WTC11 (cell line): ENCODE measurements around the gene RSPH1. TPM values are rescaled to one million over a fixed set of nuclear protein-coding genes. Genes with fewer than 3 reads are reported as not detected.

Experiments
- ATAC-seq: fragments of 200-7000 bp; cut with Tn5 transposase; 2 replicates; pipeline ENCODE4 v1.10.0; 2021; ENCODE audit warnings: mild to moderate bottlenecking, moderate library complexity
- CTCF ChIA-PET: fragments of 300-600 bp; sonication (Branson Sonifier 250); formaldehyde crosslinking; loops from one replicate; lab custom pipeline; 2021; ENCODE audit warnings: antibody characterized with exemption; lab: Charles Lee
- POLR2A ChIA-PET: fragments of 350-600 bp; sonication (Branson Sonifier 250); formaldehyde crosslinking; loops from one replicate; lab custom pipeline; 2021; ENCODE audit warnings: antibody characterized with exemption; lab: Charles Lee
- DNase-seq: peaks from one replicate; pipeline ENCODE4 v3.0.0; 2021; ENCODE audit warnings: low spot score
- H3K27ac Mint-ChIP-seq: 2 replicates; pipeline ENCODE4 v1.8.0; 2021; ENCODE audit warnings: mixed read lengths
- H3K27me3 Mint-ChIP-seq: 2 replicates; pipeline ENCODE4 v1.8.0; 2021; ENCODE audit warnings: low read depth, mild to moderate bottlenecking, moderate library complexity, mixed read lengths
- H3K36me3 Mint-ChIP-seq: 2 replicates; pipeline ENCODE4 v1.8.0; 2021; ENCODE audit warnings: mixed read lengths
- H3K4me1 Mint-ChIP-seq: 2 replicates; pipeline ENCODE4 v1.8.0; 2022; ENCODE audit warnings: mixed read lengths
- H3K4me3 Mint-ChIP-seq: 2 replicates; pipeline ENCODE4 v1.8.0; 2021; ENCODE audit warnings: mild to moderate bottlenecking, moderate library complexity, mixed read lengths
- H3K9me3 Mint-ChIP-seq: 2 replicates; pipeline ENCODE4 v1.8.0; 2021; ENCODE audit warnings: mixed read lengths
- CREB1 ChIP-seq: sonication (generic); formaldehyde crosslinking; IDR thresholded peaks from 2 replicates; pipeline ENCODE4 v1.8.0; 2023; ENCODE audit warnings: mild to moderate bottlenecking, missing genetic modification reagents
- CREM ChIP-seq: sonication (generic); formaldehyde crosslinking; IDR thresholded peaks from 2 replicates; pipeline ENCODE4 v1.8.1; 2022; ENCODE audit warnings: mild to moderate bottlenecking, missing genetic modification reagents, moderate library complexity
- EMX1 ChIP-seq: fragments of 250-450 bp; sonication (Bioruptor Pico); IDR thresholded peaks from 2 replicates; pipeline ENCODE4 v1.8.0; 2021; ENCODE audit warnings: mild to moderate bottlenecking
- ESRRA ChIP-seq: sonication (generic); formaldehyde crosslinking; IDR thresholded peaks from 2 replicates; pipeline ENCODE4 v1.8.1; 2022; ENCODE audit warnings: mild to moderate bottlenecking, missing genetic modification reagents, borderline replicate concordance
- FOXJ3 ChIP-seq: sonication (generic); formaldehyde crosslinking; IDR thresholded peaks from 2 replicates; pipeline ENCODE4 v1.9.0; 2021; ENCODE audit warnings: missing genetic modification reagents, mild to moderate bottlenecking, borderline replicate concordance
- FOXK1 ChIP-seq: sonication (generic); formaldehyde crosslinking; IDR thresholded peaks from 2 replicates; pipeline ENCODE4 v1.8.0; 2022; ENCODE audit warnings: mild to moderate bottlenecking, moderate library complexity, missing genetic modification reagents
- HMGA2 ChIP-seq: fragments of 250-450 bp; sonication (Bioruptor Pico); IDR thresholded peaks from 2 replicates; pipeline ENCODE4 v1.4.0; 2021; ENCODE audit warnings: mild to moderate bottlenecking, moderate library complexity
- IRF2 ChIP-seq: sonication (generic); formaldehyde crosslinking; IDR thresholded peaks from 2 replicates; pipeline ENCODE4 v1.8.0; 2022; ENCODE audit warnings: low read depth, missing genetic modification reagents, borderline replicate concordance
- NR2C2 ChIP-seq: sonication (generic); formaldehyde crosslinking; IDR thresholded peaks from 2 replicates; pipeline ENCODE4 v1.8.0; 2022; ENCODE audit warnings: mild to moderate bottlenecking, missing genetic modification reagents
- RORB ChIP-seq: fragments of 250-450 bp; sonication (Bioruptor Pico); IDR thresholded peaks from 2 replicates; pipeline ENCODE4 v1.9.0; 2021; ENCODE audit warnings: mild to moderate bottlenecking
- TCF7 ChIP-seq: sonication (generic); formaldehyde crosslinking; IDR thresholded peaks from 2 replicates; pipeline ENCODE4 v1.8.0; 2022; ENCODE audit warnings: mild to moderate bottlenecking, low read depth, missing genetic modification reagents, moderate library complexity
- ZBTB21 ChIP-seq: sonication (generic); formaldehyde crosslinking; IDR thresholded peaks from 2 replicates; pipeline ENCODE4 v1.8.1; 2023; ENCODE audit warnings: mild to moderate bottlenecking, missing genetic modification reagents, borderline replicate concordance
- ZNF121 ChIP-seq: sonication (generic); formaldehyde crosslinking; IDR thresholded peaks from 2 replicates; pipeline ENCODE4 v1.8.0; 2023; ENCODE audit warnings: missing genetic modification reagents
- ZNF138 ChIP-seq: sonication (generic); formaldehyde crosslinking; conservative IDR thresholded peaks from 2 replicates; pipeline ENCODE4 v1.8.1; 2022; ENCODE audit warnings: mild to moderate bottlenecking, moderate library complexity, missing genetic modification reagents
- ZNF232 ChIP-seq: sonication (generic); formaldehyde crosslinking; IDR thresholded peaks from 2 replicates; pipeline ENCODE4 v1.8.0; 2022; ENCODE audit warnings: mild to moderate bottlenecking, missing genetic modification reagents
- ZNF263 ChIP-seq: sonication (generic); formaldehyde crosslinking; IDR thresholded peaks from 2 replicates; pipeline ENCODE4 v1.8.1; 2022; ENCODE audit warnings: low read depth, mild to moderate bottlenecking, moderate library complexity, missing genetic modification reagents
- ZNF396 ChIP-seq: fragments of 250-450 bp; sonication (Bioruptor Pico); IDR thresholded peaks from 2 replicates; pipeline ENCODE4 v1.8.0; 2021; ENCODE audit warnings: mild to moderate bottlenecking, moderate library complexity, borderline replicate concordance
- ZNF671 ChIP-seq: fragments of 250-450 bp; sonication (Bioruptor Pico); IDR thresholded peaks from 2 replicates; pipeline ENCODE4 v1.8.0; 2021; ENCODE audit warnings: mild to moderate bottlenecking
- total RNA-seq: library from RNA; stranded (reverse); gene quantifications from 3 replicates; pipeline ENCODE4 v1.2.3, GENCODE V29; 2021
- TF ChIP-seq, protein P1 (sequence below): sonication (generic); formaldehyde crosslinking; IDR thresholded peaks from 2 replicates; pipeline ENCODE4 v1.8.1; 2022; ENCODE audit warnings: mild to moderate bottlenecking, moderate library complexity, missing genetic modification reagents
- TF ChIP-seq, protein P2 (sequence below): sonication (generic); formaldehyde crosslinking; IDR thresholded peaks from 2 replicates; pipeline ENCODE4 v1.8.0; 2022; ENCODE audit warnings: mild to moderate bottlenecking, missing genetic modification reagents
- TF ChIP-seq, protein P3 (sequence below): sonication (generic); formaldehyde crosslinking; IDR thresholded peaks from 2 replicates; pipeline ENCODE4 v1.8.1; 2023; ENCODE audit warnings: mild to moderate bottlenecking, missing genetic modification reagents, moderate library complexity
- TF ChIP-seq, protein P4 (sequence below): fragments of 250-450 bp; sonication (Bioruptor Pico); IDR thresholded peaks from 2 replicates; pipeline ENCODE4 v1.8.0; 2021; ENCODE audit warnings: mild to moderate bottlenecking
- TF ChIP-seq, protein P5 (sequence below): sonication (generic); formaldehyde crosslinking; conservative IDR thresholded peaks from 2 replicates; pipeline ENCODE4 v1.8.1; 2022; ENCODE audit warnings: mild to moderate bottlenecking, missing genetic modification reagents
- TF ChIP-seq, protein P6 (sequence below): sonication (generic); formaldehyde crosslinking; IDR thresholded peaks from 2 replicates; pipeline ENCODE4 v1.8.1; 2023; ENCODE audit warnings: mild to moderate bottlenecking, missing genetic modification reagents, moderate library complexity
- TF ChIP-seq, protein P7 (sequence below): fragments of 200-600 bp; IDR thresholded peaks from 2 replicates; pipeline ENCODE4 v1.8.0; 2022; ENCODE audit warnings: antibody characterized with exemption
- TF ChIP-seq, protein P8 (sequence below): sonication (generic); formaldehyde crosslinking; IDR thresholded peaks from 2 replicates; pipeline ENCODE4 v1.8.0; 2023; ENCODE audit warnings: missing genetic modification reagents
- TF ChIP-seq, protein P9 (sequence below): sonication (generic); formaldehyde crosslinking; IDR thresholded peaks from 2 replicates; pipeline ENCODE4 v1.8.1; 2023; ENCODE audit warnings: mild to moderate bottlenecking, moderate library complexity, missing genetic modification reagents

RSPH1 gene
- total RNA-seq, 1 experiment from 2014 or later, result 0.11 TPM

DNA sequence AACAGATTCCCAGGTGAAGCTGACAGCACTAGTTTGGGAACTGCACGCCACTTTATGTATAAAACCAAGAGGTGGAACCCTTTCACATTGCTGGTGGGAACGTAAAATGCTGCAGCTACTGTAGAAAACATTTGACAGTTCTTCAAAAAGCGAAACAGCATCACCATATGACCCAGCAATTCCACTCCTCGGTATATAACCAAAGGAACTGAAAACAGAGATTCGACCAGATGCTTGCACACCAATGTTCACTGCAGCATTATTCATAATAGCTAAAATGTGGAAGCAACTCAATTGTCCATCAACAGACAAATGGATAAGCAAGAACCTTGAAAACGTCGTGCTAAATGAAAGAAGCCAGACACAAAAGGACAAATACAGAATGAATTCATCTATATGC is 17.5 kb downstream of the RSPH1 start:
- Mint-ChIP-seq H3K4me1 (peaks cover 14% of the 10 kb centered on the region), H3K27me3 (no peaks in the 10 kb centered on the region), H3K27ac (no peak overlapping the region), H3K9me3 (peaks cover 5% of the 10 kb centered on the region; the same call in 1 of the 2 replicates), H3K36me3 (no peaks in the 10 kb centered on the region), H3K4me3 (no peak overlapping the region)
- DNase-seq, result no peak
- ChIA-PET CTCF (no interaction called here), POLR2A (interaction anchor here (0.6 kb wide), 1 partner anchor 152 kb away, joined by 3 read pairs; no protein-coding TSS in a partner anchor)
- TF ChIP-seq, protein P1, sequence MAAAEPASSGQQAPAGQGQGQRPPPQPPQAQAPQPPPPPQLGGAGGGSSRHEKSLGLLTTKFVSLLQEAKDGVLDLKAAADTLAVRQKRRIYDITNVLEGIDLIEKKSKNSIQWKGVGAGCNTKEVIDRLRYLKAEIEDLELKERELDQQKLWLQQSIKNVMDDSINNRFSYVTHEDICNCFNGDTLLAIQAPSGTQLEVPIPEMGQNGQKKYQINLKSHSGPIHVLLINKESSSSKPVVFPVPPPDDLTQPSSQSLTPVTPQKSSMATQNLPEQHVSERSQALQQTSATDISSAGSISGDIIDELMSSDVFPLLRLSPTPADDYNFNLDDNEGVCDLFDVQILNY (CRISPR knock-in tag), result no peak
- TF ChIP-seq HMGA2 (CRISPR knock-in tag), result no peak
- TF ChIP-seq, protein P2, sequence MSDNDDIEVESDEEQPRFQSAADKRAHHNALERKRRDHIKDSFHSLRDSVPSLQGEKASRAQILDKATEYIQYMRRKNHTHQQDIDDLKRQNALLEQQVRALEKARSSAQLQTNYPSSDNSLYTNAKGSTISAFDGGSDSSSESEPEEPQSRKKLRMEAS (CRISPR knock-in tag), result no peak
- no peak for TF ChIP-seq ZNF263 (CRISPR knock-in tag)
- no peak for TF ChIP-seq NR2C2 (CRISPR knock-in tag)
- TF ChIP-seq, protein P3, sequence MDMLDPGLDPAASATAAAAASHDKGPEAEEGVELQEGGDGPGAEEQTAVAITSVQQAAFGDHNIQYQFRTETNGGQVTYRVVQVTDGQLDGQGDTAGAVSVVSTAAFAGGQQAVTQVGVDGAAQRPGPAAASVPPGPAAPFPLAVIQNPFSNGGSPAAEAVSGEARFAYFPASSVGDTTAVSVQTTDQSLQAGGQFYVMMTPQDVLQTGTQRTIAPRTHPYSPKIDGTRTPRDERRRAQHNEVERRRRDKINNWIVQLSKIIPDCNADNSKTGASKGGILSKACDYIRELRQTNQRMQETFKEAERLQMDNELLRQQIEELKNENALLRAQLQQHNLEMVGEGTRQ, result no peak
- TF ChIP-seq TCF7 (CRISPR knock-in tag), result no peak
- TF ChIP-seq FOXJ3 (CRISPR knock-in tag), result no peak
- TF ChIP-seq ZNF121 (CRISPR knock-in tag), result no peak
- no peak for TF ChIP-seq IRF2 (CRISPR knock-in tag)
- TF ChIP-seq ZNF671, result no peak
- TF ChIP-seq, protein P4, sequence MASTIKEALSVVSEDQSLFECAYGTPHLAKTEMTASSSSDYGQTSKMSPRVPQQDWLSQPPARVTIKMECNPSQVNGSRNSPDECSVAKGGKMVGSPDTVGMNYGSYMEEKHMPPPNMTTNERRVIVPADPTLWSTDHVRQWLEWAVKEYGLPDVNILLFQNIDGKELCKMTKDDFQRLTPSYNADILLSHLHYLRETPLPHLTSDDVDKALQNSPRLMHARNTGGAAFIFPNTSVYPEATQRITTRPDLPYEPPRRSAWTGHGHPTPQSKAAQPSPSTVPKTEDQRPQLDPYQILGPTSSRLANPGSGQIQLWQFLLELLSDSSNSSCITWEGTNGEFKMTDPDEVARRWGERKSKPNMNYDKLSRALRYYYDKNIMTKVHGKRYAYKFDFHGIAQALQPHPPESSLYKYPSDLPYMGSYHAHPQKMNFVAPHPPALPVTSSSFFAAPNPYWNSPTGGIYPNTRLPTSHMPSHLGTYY (CRISPR knock-in tag), result no peak
- TF ChIP-seq, protein P5, sequence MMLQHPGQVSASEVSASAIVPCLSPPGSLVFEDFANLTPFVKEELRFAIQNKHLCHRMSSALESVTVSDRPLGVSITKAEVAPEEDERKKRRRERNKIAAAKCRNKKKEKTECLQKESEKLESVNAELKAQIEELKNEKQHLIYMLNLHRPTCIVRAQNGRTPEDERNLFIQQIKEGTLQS (CRISPR knock-in tag), result no peak
- TF ChIP-seq ZNF232 (CRISPR knock-in tag), result no peak
- TF ChIP-seq, protein P6, sequence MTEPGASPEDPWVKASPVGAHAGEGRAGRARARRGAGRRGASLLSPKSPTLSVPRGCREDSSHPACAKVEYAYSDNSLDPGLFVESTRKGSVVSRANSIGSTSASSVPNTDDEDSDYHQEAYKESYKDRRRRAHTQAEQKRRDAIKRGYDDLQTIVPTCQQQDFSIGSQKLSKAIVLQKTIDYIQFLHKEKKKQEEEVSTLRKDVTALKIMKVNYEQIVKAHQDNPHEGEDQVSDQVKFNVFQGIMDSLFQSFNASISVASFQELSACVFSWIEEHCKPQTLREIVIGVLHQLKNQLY, result no peak
- TF ChIP-seq ZNF396 (CRISPR knock-in tag), result no peak
- no peak for TF ChIP-seq RORB (CRISPR knock-in tag)
- TF ChIP-seq ZBTB21 (CRISPR knock-in tag), result no peak
- TF ChIP-seq CREB1 (CRISPR knock-in tag), result no peak
- no peak for TF ChIP-seq ESRRA (CRISPR knock-in tag)
- no peak for ATAC-seq

DNA sequence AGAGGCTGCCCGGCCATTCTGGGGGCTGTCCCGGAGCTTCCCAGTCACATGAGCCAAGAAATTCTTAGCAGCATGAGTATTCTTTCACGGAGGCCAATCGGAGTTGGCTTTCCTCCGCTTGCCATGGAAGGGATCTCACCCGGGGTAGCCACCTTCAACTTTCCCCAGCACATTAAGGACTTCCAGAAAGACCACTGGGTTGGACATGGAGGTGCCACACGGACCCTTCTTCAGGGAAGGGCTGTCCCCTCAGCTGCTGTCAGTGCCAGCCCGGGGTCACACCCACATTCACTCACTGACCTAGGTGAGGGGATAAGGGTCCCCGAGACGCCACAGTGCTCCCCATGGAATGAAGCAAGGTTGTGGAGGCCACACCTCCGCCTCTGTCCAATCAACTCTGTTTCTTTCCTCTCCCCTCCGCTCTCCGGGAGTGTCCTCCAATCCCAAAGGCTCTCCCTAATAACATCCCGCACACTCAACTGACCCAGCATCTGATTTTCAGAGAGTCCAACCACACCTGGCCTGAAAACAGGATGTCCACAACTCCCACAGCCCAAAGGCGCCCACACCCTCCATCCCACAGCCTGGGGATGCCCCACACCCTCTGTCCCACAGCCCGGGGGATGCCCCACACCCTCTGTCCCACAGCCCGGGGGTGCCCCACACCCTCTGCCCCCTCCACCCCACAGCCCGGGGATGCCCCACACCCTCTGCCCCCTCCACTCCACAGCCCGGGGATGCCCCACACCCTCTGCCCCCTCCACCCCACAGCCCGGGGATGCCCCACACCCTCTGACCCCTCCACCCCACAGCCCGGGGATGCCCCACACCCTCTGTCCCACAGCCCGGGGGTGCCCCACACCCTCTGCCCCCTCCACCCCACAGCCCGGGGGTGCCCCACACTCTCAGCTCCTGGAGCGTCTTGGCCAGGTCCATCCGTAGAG is 19.4 kb downstream of the RSPH1 start:
- POLR2A ChIA-PET, result no interaction called here
- CTCF ChIA-PET, result interaction anchor here (0.5 kb wide), 1 partner anchor 1252 kb away, joined by 3 read pairs; no protein-coding TSS in a partner anchor
- H3K4me3 Mint-ChIP-seq, result no peak overlapping the region
- H3K9me3 Mint-ChIP-seq, result peaks cover 4% of the 10 kb centered on the region; the same call in 1 of the 2 replicates
- H3K27ac Mint-ChIP-seq, result no peak overlapping the region
- ATAC-seq, result no peak
- peaks cover 14% of the 10 kb centered on the region for H3K4me1 Mint-ChIP-seq
- no peak for DNase-seq
- H3K27me3 Mint-ChIP-seq, result no peaks in the 10 kb centered on the region
- no peaks in the 10 kb centered on the region for H3K36me3 Mint-ChIP-seq
- TF ChIP-seq FOXJ3 (CRISPR knock-in tag) (no peak), FOXK1 (CRISPR knock-in tag) (no peak), RORB (CRISPR knock-in tag) (no peak), EMX1 (CRISPR knock-in tag) (no peak), CREM (CRISPR knock-in tag) (no peak), ZNF138 (CRISPR knock-in tag) (no peak)
- TF ChIP-seq, protein P7, sequence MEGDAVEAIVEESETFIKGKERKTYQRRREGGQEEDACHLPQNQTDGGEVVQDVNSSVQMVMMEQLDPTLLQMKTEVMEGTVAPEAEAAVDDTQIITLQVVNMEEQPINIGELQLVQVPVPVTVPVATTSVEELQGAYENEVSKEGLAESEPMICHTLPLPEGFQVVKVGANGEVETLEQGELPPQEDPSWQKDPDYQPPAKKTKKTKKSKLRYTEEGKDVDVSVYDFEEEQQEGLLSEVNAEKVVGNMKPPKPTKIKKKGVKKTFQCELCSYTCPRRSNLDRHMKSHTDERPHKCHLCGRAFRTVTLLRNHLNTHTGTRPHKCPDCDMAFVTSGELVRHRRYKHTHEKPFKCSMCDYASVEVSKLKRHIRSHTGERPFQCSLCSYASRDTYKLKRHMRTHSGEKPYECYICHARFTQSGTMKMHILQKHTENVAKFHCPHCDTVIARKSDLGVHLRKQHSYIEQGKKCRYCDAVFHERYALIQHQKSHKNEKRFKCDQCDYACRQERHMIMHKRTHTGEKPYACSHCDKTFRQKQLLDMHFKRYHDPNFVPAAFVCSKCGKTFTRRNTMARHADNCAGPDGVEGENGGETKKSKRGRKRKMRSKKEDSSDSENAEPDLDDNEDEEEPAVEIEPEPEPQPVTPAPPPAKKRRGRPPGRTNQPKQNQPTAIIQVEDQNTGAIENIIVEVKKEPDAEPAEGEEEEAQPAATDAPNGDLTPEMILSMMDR, result no peak
- TF ChIP-seq, protein P8, sequence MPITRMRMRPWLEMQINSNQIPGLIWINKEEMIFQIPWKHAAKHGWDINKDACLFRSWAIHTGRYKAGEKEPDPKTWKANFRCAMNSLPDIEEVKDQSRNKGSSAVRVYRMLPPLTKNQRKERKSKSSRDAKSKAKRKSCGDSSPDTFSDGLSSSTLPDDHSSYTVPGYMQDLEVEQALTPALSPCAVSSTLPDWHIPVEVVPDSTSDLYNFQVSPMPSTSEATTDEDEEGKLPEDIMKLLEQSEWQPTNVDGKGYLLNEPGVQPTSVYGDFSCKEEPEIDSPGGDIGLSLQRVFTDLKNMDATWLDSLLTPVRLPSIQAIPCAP (CRISPR knock-in tag), result no peak
- TF ChIP-seq, protein P9, sequence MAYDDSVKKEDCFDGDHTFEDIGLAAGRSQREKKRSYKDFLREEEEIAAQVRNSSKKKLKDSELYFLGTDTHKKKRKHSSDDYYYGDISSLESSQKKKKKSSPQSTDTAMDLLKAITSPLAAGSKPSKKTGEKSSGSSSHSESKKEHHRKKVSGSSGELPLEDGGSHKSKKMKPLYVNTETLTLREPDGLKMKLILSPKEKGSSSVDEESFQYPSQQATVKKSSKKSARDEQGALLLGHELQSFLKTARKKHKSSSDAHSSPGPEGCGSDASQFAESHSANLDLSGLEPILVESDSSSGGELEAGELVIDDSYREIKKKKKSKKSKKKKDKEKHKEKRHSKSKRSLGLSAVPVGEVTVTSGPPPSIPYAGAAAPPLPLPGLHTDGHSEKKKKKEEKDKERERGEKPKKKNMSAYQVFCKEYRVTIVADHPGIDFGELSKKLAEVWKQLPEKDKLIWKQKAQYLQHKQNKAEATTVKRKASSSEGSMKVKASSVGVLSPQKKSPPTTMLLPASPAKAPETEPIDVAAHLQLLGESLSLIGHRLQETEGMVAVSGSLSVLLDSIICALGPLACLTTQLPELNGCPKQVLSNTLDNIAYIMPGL (CRISPR knock-in tag), result no peak
